GM21576 (cell line): ENCODE data around the gene CFAP20.

ENCODE experiments used
- ATAC-seq: cut with Tn5 transposase; IDR thresholded peaks from one replicate; pipeline ENCODE4 v1.9.1; 2021; ENCODE audit warnings: mild to moderate bottlenecking, moderate library complexity; ENCODE audit not compliant: unreplicated experiment

The CFAP20 gene

DNA sequence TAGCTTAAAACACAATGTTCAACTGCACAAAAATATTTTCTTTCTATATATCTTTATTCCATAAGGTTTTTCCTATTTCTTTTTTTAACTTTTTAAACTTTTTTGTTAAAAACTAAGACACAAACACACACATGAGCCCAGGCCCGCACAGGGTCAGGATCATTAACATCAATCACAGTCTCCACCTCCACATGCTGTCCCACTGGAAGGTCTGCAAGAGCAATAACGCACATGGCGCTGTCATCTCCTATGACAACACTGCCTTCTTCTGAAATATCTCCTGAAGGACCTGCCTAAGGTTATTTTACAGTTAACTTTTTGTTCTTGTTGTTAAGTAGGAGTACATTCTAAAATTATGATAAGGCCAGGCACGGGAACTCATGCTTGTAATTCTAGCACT, 4.1 kb downstream of the CFAP20 start:
- ATAC-seq: no peak

DNA sequence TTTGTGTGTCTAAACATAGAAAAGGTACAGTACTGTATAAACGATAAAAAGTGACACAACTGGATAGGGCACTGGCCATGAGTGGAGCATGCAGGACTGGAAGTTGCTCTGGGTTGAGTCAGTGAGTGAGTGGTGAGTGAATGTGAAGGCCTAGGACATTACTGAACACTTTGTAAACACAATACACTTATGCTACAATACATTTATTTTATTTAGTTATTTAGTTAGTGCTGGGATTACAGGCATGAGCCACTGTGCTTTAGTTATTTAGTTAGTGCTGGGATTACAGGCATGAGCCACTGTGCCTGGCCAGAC, 4.6 kb downstream of the CFAP20 start:
- no peak for ATAC-seq

DNA sequence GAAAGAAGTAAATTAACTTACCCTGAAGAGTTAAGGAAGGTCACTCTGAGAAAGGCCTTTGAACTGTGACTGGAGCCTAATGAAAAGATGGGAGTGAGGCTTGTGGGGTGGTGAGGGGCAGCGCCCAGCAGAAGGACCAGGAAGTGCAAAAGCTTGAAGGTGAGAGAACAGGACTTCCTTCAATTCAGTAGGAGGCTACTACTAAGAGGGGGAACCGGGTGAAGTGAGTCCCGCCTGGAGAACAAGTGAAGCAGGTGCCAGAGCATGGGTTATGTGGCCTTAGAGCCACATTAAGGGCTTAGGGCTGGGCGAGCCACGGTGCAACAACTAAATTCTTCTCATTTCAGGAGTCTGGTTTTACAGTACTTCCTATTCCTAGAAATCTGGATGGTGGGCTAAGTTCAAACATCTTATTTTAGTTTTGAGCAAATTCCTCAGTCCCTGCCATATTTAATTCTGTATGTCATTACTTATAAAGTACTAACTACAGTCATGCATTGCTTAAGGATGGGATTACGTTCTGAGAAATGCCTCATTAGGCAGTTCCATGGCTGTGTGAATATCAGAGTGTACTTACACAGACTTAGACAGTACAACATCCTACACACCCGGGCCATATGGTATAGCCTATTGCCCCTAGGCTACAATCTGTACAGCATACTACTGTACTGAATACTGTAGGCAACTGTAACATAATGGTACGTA, 5.1 kb downstream of the CFAP20 start:
- ATAC-seq: no peak

GRCh38 chr16:58121132-58121531, 8.0 kb downstream of the CFAP20 start:
- no peak for ATAC-seq

DNA sequence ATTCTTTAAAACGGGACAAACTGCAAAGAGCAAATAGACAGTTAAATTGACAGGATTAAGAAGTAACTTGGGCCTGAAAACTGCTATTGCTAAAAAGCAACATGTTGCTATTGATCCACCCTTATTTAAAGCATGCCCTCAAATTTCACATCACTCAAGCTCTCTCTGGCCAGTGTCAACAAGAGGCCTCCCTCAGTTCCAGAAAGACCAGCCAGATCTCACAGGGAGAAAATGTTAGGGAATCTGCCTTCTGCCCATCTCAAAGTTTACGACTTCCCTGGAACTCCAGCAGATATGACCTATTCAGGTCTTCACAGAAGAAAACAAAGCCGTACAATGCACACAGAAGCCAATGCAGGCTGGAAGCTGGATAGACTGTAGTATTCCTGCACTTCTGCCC, 8.9 kb downstream of the CFAP20 start:
- no peak for ATAC-seq

DNA sequence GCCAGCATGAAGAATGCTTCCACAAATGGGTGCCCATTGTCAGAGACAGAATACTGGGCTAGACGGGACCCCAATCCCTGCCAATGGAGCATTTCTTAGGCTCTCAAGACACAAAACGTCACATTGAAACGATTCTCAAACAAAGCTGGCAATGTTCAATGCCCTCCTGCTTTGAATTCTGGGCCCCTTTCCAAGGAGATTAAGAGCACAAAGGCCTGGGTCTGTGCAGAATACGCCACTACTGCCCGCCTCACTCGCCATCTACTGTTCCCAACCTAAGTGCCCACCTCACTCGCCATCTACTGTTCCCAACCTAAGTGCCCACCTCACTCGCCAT, 9.7 kb downstream of the CFAP20 start:
- no peak for ATAC-seq

- no peak for ATAC-seq
These were observed 10.2 kb downstream of the CFAP20 start for GRCh38 chr16:58118801-58119508.

- no peak for ATAC-seq
These were observed 12.7 kb downstream of the CFAP20 start for GRCh38 chr16:58116529-58116928.

GRCh38 chr16:58116081-58116480, 13.1 kb downstream of the CFAP20 start:
- no peak for ATAC-seq

DNA sequence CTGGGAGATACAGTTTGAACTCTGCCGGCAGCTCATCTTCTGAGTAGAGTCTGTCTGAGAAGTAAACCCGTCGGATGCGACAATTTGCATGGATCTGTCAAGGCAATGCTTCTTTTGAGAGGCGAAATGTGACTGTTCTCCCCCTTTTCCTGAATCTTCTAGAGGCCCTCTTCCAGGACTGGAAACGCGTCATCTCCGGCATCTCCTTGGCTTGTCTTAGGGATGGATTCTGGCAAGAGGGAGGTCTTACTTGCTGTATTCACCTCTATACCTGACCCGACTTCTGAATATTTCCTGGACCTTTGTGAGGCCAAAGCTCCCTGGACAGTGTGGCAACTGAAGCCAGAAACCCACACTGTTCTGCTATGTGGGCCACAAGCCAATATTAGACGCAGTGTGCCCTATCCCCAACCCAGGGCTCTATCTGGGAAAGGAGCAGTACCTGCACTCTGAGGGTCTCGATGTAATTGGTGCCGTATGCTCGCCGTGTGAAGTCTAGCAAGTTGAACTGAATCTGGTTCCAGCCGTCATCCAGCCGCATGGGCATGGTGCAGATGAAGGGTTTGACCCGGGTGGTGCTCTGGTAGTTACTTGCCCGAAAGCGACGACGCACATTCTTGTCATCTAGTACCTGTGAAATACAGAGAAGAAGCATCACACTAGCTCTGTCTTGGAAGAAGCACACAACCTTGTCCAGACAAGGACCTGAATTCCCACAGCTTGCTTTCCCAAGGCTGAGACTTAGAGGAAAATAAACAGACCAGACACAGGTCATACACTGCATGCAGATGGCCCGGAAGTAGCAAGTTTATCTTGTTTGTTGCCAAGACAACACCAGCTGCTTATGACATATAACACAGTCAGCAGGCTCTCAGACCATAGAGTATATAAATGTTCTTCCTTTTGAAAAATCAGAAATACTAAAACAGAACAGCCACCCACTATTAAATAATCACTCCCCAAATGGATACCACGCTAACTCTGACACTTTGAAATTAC, 14.1 kb downstream of the CFAP20 start:
- no peak for ATAC-seq

DNA sequence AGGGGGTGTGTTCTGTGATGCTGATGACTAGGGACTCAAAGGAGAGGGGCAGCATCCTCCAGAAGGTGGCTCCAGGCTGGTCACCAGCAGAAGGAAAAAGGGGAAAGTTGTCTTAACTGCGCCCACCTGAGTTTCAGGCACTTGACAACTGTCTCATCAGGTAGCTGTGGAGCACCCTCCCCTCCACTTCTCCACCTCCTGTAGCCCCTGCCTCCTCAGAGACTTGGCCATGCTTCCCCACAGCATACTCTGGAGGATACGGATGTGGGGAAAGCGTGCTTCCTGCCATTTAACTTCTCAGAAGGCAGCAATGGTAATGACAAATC, 17.9 kb downstream of the CFAP20 start:
- no peak for ATAC-seq

DNA sequence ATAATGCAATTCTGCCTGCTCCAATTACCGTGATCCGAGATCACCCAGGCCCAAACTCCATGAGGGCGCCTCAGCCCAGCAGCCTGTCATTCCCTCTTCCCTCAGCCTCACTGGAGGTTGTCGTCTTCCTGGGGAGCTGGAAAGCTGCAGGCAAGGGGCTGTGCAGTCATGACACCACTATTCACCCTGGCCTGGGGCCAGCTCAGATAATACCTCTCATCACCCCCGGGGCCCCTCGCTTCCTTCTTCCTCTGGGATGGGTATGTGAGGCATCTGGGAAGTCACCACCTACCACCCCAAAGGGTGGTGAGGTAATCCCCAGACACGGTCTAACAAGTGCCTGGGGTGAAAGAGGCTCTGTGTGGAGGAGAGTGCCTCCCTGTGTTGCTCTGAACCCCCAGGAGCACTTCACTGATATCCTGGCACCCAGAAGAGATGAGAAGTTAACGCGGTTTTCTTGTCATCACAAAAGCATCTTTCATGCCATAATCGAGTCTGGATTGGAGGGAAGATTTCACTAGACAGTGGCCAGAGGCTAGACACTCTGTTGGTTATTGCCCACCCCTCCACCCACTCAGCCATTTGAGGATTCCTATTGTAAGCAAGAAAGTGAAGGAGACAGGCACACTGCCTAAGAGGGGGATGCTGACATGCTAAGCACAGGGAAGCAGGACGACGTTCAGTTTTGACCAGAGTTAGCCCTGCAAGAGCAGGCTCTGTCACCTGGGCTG, 18.4 kb downstream of the CFAP20 start:
- ATAC-seq: no peak

GRCh38 chr16:58109881-58110280, 19.3 kb downstream of the CFAP20 start:
- ATAC-seq: no peak

DNA sequence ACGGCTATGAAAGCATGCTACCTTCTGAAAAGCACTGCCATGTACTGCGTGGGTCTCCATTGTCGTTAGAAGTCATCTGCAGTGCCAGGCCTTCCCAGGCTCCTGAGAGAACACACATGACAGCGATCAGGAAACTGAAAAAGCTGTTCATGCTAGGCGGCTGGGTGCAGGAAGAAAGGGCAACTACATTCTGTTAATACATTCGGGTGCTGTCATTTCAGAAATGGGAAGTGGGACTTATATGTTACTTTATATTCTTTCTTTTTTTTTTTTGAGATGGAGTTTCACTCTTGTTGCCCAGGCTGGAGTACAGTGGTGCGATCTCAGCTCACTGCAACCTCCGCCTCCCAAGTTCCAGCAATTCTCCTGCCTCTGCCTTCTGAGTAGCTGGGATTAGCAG, 19.9 kb downstream of the CFAP20 start:
- peak; percentile 61 for ATAC-seq

GRCh38 chr16:58107709-58108108, 21.5 kb downstream of the CFAP20 start:
- no peak for ATAC-seq

GRCh38 chr16:58107228-58107627, 22.0 kb downstream of the CFAP20 start:
- ATAC-seq: no peak

DNA sequence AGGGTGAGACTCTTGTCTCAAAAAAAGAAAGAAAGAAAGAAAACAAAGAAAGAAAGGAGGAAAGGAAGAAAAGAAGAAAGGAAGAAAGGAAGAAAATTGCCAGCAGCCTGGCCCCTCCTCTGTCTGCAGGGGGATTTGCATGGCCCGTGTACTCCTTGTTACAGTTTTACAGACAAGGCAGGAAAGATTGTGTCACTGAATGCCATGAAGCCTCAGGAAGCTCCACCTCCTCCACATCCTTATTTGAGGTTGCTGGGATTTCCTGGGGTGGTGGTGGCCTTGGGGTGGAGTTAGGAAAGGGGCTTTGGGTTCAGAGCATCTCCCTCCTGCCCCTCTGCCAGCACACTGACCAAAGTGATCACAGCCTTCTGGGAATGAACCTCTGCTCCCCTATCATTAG, 23.6 kb downstream of the CFAP20 start:
- no peak for ATAC-seq

GRCh38 chr16:58102665-58103392, 26.4 kb downstream of the CFAP20 start:
- no peak for ATAC-seq

DNA sequence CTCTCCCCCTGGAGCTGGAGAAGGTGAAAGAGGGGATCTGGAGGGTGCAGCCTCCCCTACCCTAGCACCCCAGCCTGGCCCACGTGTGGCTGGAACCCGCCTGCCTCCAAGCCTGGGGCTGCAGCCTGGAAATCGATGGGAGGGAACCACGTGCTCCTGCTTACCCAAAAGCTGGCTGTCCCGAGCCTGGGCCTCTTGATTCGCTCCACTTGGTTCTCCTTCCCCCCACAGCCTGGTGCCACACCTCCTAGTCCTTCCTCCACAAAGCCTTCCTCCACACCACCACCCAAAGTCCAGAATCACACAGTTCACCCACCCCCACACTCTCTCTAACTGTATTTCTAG, 29.3 kb downstream of the CFAP20 start:
- no peak for ATAC-seq

DNA sequence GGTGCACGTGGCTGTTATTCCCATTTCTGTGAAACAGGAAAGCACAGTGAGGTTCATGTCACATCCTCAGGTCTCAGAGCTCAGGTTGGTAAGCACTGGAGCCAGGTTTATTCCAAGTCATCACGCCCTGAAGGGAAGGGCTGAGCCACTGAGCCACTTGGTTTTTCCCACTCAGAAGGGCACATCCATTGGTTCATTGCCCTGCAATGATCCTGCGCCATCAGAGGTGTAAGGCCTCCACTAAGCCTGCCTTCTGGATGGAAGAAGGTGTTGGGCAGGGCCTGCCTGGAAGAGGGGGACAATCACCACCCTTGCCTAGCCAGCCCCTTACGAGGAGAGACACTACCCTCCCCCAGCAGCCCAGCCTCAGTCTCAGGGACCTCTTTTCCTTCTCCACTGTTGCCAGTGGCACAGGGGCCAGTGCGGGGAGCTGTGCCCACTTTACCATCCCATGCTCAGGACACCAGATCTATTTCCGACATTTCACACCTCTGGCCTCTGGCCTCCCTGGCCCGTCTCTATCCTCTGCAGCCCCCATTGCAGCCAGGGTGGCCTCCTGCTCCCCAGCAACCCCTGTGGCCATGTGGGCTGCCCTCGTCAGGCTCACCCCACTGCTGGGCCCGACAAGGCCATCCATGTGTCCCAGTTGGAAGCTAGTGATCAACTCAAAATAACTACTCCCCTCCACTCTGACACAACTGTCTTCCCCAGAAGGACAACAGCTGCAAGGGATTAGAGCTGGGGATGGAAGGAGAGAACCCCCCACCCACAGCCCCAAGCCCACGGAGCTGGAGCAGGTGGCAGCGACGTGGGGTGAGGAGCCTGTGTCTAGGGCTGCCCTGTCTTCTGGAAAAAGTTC, 29.9 kb downstream of the CFAP20 start:
- ATAC-seq: no peak
